HG03108 (cell line): ENCODE measurements around the gene S100A7A.
"Not testable (repeated sequence)": the region's sequence is repeated elsewhere in the genome, so short reads cannot be mapped to it uniquely, and the experiment has no call there.

Experiments used
- ATAC-seq: cut with Tn5 transposase; IDR thresholded peaks from one replicate; pipeline ENCODE4 v1.9.1; 2021; ENCODE audit warnings: moderate library complexity; ENCODE audit not compliant: unreplicated experiment

The S100A7A gene

GRCh38 chr1:153456396-153456795 is 40.1 kb downstream of the S100A7A start:
- ATAC-seq, result no peak

DNA sequence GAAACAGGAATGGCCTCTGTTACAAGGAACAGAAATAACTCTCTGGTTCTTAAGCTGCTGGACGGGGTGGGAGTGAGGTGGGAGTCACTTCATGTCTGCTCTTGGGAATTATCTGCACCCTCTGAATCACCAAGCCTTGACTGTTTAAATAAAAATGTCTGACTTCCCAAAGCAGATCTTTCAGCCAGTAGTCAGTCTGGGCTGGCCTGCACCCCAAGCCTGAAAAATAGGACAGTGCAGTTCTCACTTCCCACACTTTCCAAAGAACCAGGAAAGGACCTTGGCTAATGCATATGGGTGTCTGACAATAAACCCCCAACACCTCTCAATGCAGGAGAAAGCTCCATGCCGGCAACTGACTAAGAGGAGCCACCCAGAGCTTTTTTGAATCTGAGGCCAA is 43.3 kb downstream of the S100A7A start:
- no peak for ATAC-seq

GRCh38 chr1:153460551-153460950 is 44.2 kb downstream of the S100A7A start, which contains the start of gene S100A7:
TSS of gene S100A7 (minus strand) at chr1:153460651. CDS start at chr1:153459013, 1,638 bp downstream.
- ATAC-seq, result no peak

- ATAC-seq, result not testable (repeated sequence)
Measured at GRCh38 chr1:153462741-153463140, 46.4 kb downstream of the S100A7A start.

GRCh38 chr1:153465811-153466636 is 49.7 kb downstream of the S100A7A start:
- ATAC-seq, result no peak

DNA sequence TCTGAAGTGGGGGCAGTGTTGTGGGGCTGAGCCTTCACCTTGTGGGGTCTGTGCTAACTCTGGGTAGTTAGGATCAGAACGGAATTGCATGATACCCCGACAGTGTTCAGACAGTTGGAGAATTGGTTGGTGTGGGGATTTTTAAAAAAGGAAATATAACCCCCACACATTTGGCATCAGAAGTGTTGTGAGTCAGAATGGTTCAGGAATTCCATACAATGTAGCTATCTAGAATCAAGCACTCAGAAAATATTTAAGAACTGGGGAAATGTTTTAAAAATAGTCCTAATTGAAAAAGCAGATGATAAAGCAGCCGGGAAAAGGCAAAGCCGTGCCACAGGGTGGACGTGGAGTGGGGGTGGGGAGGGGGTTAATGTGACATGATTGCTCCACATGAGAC is 50.6 kb downstream of the S100A7A start:
- no peak for ATAC-seq

DNA sequence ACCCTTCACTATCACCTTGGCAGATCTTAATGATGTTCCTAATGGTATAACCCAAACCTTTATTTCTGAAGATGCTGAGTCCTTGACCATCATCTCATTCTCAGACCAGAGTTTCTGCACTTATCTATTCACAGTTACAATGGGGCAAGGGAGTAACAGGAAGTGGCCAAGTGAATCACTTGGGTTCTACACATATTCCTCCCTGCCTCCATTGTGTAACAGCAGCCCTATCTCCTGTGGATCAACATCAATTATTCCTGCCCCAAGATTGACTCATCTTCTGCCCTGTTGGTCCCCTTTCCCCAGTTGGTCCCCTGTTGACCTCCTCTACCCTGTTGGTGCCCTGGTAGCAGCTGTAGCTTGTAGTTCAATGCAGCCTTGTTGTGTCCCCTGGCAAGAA is 54.4 kb downstream of the S100A7A start:
- no peak for ATAC-seq
